OCI-LY7 (cell line): ENCODE measurements around the gene HOXC6. TPM values are rescaled to one million over a fixed set of nuclear protein-coding genes. Genes with fewer than 3 reads are reported as not detected.

ENCODE experiments used
- BruUV-seq: library from RNA; stranded (reverse); fragments of 400-500 nt; replicated peaks from 2 replicates; lab custom pipeline; 2021; lab: Mats Ljungman, UMichigan
- CTCF ChIA-PET: fragments of 300-600 bp; sonication (Branson Sonifier 250); formaldehyde crosslinking; loops from one replicate; lab custom pipeline; 2022; ENCODE audit warnings: antibody characterized with exemption; ENCODE audit not compliant: unreplicated experiment; lab: Charles Lee
- POLR2A ChIA-PET: fragments of 300-600 bp; sonication (Branson Sonifier 250); formaldehyde crosslinking; loops from one replicate; lab custom pipeline; 2022; ENCODE audit warnings: antibody characterized with exemption; lab: Charles Lee
- DNase-seq: peaks from one replicate; pipeline ENCODE4 v3.0.0-alpha.2; 2015; ENCODE audit warnings: low spot score
- H2AFZ ChIP-seq: fragments of 200-600 bp; sonication (generic), shearing (Covaris generic); 2 replicates; pipeline ENCODE4 v1.6.1; 2014; ENCODE audit warnings: mild to moderate bottlenecking, antibody characterized with exemption, low read length, moderate library complexity
- H3K27ac ChIP-seq: fragments of 200-600 bp; sonication (generic); 2 replicates; pipeline ENCODE4 v1.5.1; 2014; ENCODE audit warnings: mixed run types, low read depth, mild to moderate bottlenecking, moderate library complexity, low read length, inconsistent platforms; ENCODE audit not compliant: poor library complexity, severe bottlenecking
- H3K36me3 ChIP-seq: fragments of 200-600 bp; sonication (generic); 2 replicates; pipeline ENCODE4 v1.6.1; 2014; ENCODE audit warnings: mild to moderate bottlenecking, antibody characterized with exemption, low read length, moderate library complexity, mixed read lengths; ENCODE audit not compliant: insufficient read depth
- H3K4me1 ChIP-seq: fragments of 200-600 bp; sonication (generic); 2 replicates; pipeline ENCODE4 v1.5.1; 2014; ENCODE audit warnings: mild to moderate bottlenecking, low read length; ENCODE audit not compliant: insufficient read depth, poor library complexity, severe bottlenecking
- H3K4me2 ChIP-seq: fragments of 200-600 bp; sonication (generic); 2 replicates; pipeline ENCODE4 v1.6.1; 2014; ENCODE audit warnings: mild to moderate bottlenecking, low read length
- H3K4me3 ChIP-seq: fragments of 200-600 bp; sonication (generic); 2 replicates; pipeline ENCODE4 v1.5.1; 2014; ENCODE audit warnings: mild to moderate bottlenecking, low read depth, low read length; ENCODE audit not compliant: poor library complexity, severe bottlenecking
- H3K79me2 ChIP-seq: fragments of 200-600 bp; sonication (generic); 2 replicates; pipeline ENCODE4 v1.6.1; 2016; ENCODE audit warnings: low read depth, mild to moderate bottlenecking, low read length, moderate library complexity, mixed read lengths; ENCODE audit not compliant: insufficient read depth
- H3K9me2 ChIP-seq: fragments of 200-600 bp; sonication (generic); 2 replicates; pipeline ENCODE4 v1.6.1; 2016; ENCODE audit warnings: mild to moderate bottlenecking, low read length, mixed read lengths; ENCODE audit not compliant: insufficient read depth
- H3K9me3 ChIP-seq: fragments of 200-600 bp; sonication (generic); 2 replicates; pipeline ENCODE4 v1.6.1; 2014; ENCODE audit warnings: mild to moderate bottlenecking, mixed run types, low read length, mixed read lengths
- H4K20me1 ChIP-seq: fragments of 200-600 bp; sonication (generic); 2 replicates; pipeline ENCODE4 v1.6.1; 2014; ENCODE audit warnings: mild to moderate bottlenecking, antibody characterized with exemption, low read length, moderate library complexity, mixed read lengths; ENCODE audit not compliant: insufficient read depth
- CTCF ChIP-seq: fragments of 200-600 bp; sonication (generic); conservative IDR thresholded peaks from 2 replicates; pipeline ENCODE4 v1.5.1; 2014; ENCODE audit warnings: mild to moderate bottlenecking, antibody characterized with exemption, low read length, moderate library complexity, mixed read lengths
- EZH2phosphoT487 ChIP-seq: fragments of 200-600 bp; sonication (generic); IDR thresholded peaks from 2 replicates; pipeline ENCODE4 v1.6.1; 2018; ENCODE audit warnings: low read depth, borderline replicate concordance, mild to moderate bottlenecking, mixed run types, antibody characterized with exemption, low read length, moderate library complexity, mixed read lengths
- intact Hi-C: fragments of 100-400 bp; cut with micrococcal nuclease; formaldehyde crosslinking; loops from one replicate; pipeline ENCODE4 v1.10.0; 2022; ENCODE audit not compliant: unreplicated experiment
- total RNA-seq, 2 experiments: library from RNA; depleted of rRNA in 1 of 2; stranded (reverse); fragments of >200 nt in 1 of 2; shearing (Covaris generic) in 1 of 2; gene quantifications; 2 replicates each; pipeline ENCODE4 v1.2.3, GENCODE V29; 2014 to 2022

HOXC6 gene
- total RNA-seq, 2 experiments from 2014 or later: 0.92 to 2.7 TPM

DNA sequence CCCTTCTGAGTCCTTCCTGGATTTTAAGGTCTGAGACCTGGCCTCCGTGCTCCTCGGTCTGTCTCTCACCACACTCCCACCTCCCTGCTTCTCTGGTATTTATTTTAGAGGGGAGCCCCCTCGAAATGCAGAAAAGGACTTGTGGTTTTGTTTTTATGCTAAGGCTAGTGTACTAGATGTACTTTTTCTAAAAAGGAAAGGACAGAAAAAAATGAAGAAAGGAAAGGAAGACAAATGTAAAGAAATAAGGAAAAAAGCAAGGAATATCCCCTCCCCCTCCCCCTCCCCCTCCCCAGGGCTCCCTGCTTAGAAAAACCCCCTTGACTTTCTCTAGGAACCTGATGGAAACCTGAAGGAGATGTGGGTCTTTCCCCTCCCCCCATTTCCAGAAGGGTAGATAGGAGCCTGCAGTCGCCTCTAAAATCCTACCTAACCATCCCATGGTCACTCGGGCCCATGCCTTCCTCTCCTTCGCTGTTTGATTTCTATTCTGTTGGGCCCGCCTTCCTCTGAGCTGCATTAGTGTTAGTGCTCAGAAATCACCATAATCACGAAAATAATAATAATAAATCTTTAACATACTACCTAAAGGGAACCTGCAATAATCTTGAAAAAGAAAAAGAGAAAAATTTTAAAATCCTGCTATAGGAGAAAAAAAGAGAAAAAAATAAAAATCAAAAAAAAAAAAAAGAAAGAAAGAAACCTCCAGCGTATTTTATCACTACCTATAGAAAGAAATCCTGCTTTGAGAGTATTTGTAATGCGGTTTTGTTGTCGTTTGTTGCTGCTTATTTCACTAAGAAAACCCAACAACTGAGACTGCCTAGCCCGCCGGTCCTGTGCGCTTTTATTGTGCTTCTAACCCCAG lies 16.3 kb upstream of the HOXC6 start:
- no peaks in the 10 kb centered on the region for H3K36me3 ChIP-seq
- intact Hi-C loops: loop anchor here (10.0 kb wide), 1 partner anchor 343 kb away; no protein-coding TSS in a partner anchor
- no peaks in the 10 kb centered on the region for H3K79me2 ChIP-seq
- POLR2A ChIA-PET: interaction anchor here (0.5 to 0.7 kb wide), 2 partner anchors 176 to 222 kb away, joined by 3 read pairs; no protein-coding TSS in a partner anchor
- TF ChIP-seq EZH2phosphoT487 (no peak), CTCF (no peak)
- no peak for DNase-seq
- H3K4me1 ChIP-seq: peaks cover 20% of the 10 kb centered on the region
- no peaks in the 10 kb centered on the region for H4K20me1 ChIP-seq
- H3K9me2 ChIP-seq: no peaks in the 10 kb centered on the region
- H3K4me2 ChIP-seq: peak overlapping the region; percentile 27
- H2AFZ ChIP-seq: peak overlapping the region; percentile 15; the same call in 1 of the 2 replicates
- CTCF ChIA-PET: no interaction called here
- H3K27ac ChIP-seq: no peak overlapping the region
- H3K9me3 ChIP-seq: no peaks in the 10 kb centered on the region
- BruUV-seq: no TSS peak
- peak overlapping the region; percentile 3 for H3K4me3 ChIP-seq

DNA sequence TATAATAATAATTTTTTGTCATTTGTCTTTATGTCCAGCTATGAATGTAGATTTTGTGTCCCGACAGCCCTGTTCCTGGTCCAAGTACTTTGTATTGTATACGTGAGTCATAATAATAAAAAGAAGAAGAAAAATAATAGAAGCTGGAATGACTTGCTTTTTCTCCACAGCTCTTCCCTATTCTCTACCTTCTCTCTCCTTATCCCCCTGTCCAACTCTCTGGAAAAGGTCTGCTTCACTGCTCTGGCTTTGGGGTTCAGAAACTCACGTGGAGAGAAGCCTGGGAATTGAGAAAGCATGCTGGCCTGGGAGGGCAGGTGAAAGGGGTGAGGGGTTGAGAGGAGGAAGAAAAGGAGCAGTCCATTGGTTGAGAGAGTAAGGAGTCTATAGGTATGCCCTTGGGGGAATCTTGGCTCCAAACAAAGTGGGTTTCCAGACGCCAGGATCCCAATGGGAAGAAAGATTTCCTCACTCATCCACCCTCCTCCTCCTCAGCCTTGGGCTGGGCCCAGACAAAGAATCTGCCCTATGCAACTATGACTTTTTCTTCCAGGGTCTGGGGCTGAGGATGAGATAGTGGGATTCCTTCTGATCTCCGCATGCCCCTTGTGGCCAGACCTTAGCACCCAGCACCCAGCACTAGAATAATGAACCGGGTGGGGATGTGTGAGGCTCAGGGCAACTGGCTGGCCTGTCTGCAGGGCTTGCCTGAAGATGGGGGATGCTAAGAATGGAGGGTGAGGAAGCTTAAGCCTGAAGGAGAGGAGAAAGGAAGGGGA lies 15.4 kb upstream of the HOXC6 start:
- TF ChIP-seq CTCF (peak; percentile 62), EZH2phosphoT487 (no peak)
- peak; percentile 36 for DNase-seq
- intact Hi-C loops: loop anchor here (10.0 kb wide), 1 partner anchor 342 kb away; no protein-coding TSS in a partner anchor
- Histone ChIP-seq H3K9me3 (no peaks in the 10 kb centered on the region), H3K9me2 (no peaks in the 10 kb centered on the region), H3K36me3 (no peaks in the 10 kb centered on the region), H3K4me1 (peaks cover 19% of the 10 kb centered on the region), H2AFZ (no peak overlapping the region), H3K27ac (no peak overlapping the region), H4K20me1 (no peaks in the 10 kb centered on the region), H3K4me3 (no peak overlapping the region), H3K79me2 (no peaks in the 10 kb centered on the region), H3K4me2 (no peak overlapping the region)
- ChIA-PET CTCF (interaction anchor here (0.6 kb wide), 1 partner anchor 188 kb away, joined by 3 read pairs; no protein-coding TSS in a partner anchor), POLR2A (interaction anchor here (0.5 to 1.7 kb wide), 3 partner anchors 15 to 221 kb away, joined by 3 to 6 read pairs (median 3); partner anchors contain the start of gene HOXC6)
- BruUV-seq: no TSS peak
